Stimulated activated CD4-positive, alpha-beta T cell treated with anti-CD3 and anti-CD28 coated beads, Interleukin-4, amount 100 ng/mL, for 1 hour (primary cell): Measurements from ENCODE around the gene CRYZL1.
"Not testable (repeated sequence)": the region's sequence is repeated elsewhere in the genome, so short reads cannot be mapped to it uniquely, and the experiment has no call there.

ENCODE experiments used
- DNase-seq: peaks from one replicate; pipeline ENCODE4 v3.0.0-alpha.2; 2020

CRYZL1 gene

GRCh38 chr21:33641352-33642026 lies at the start of gene CRYZL1:
Gene CRYZL1 (minus strand): TSS chr21:33641741. CDS start chr21:33631551, 10,190 bp downstream.
- peak; percentile 100 for DNase-seq

GRCh38 chr21:33690874-33691273 lies 49.3 kb upstream of the CRYZL1 start:
- DNase-seq, result no peak

GRCh38 chr21:33688353-33688752 lies 46.8 kb upstream of the CRYZL1 start:
- DNase-seq, result no peak

GRCh38 chr21:33687634-33688033 lies 46.1 kb upstream of the CRYZL1 start:
- no peak for DNase-seq

- no peak for DNase-seq
These were observed 44.8 kb upstream of the CRYZL1 start for GRCh38 chr21:33686386-33686785.

- no peak for DNase-seq
These were observed 44.2 kb upstream of the CRYZL1 start for GRCh38 chr21:33685613-33686197.

- DNase-seq, result no peak
These were observed 43.5 kb upstream of the CRYZL1 start for GRCh38 chr21:33684923-33685560.

GRCh38 chr21:33684068-33684467 lies 42.5 kb upstream of the CRYZL1 start:
- DNase-seq, result no peak

- no peak for DNase-seq
These were observed 41.6 kb upstream of the CRYZL1 start for GRCh38 chr21:33682992-33683627.

- DNase-seq, result no peak
These were observed 39.3 kb upstream of the CRYZL1 start for GRCh38 chr21:33680870-33681269.

- no peak for DNase-seq
These were observed 35.9 kb upstream of the CRYZL1 start for GRCh38 chr21:33677450-33677849.

GRCh38 chr21:33676666-33677065 lies 35.1 kb upstream of the CRYZL1 start:
- not testable (repeated sequence) for DNase-seq

GRCh38 chr21:33674226-33674625 lies 32.7 kb upstream of the CRYZL1 start:
- DNase-seq, result no peak

GRCh38 chr21:33673473-33673872 lies 31.9 kb upstream of the CRYZL1 start:
- DNase-seq, result no peak

GRCh38 chr21:33670076-33670978 lies 28.8 kb upstream of the CRYZL1 start:
- no peak for DNase-seq

GRCh38 chr21:33668620-33669019 lies 27.1 kb upstream of the CRYZL1 start:
- no peak for DNase-seq

GRCh38 chr21:33668180-33668579 lies 26.6 kb upstream of the CRYZL1 start:
- DNase-seq, result no peak

- no peak for DNase-seq
These were observed 26.1 kb upstream of the CRYZL1 start for GRCh38 chr21:33667636-33668035.

- no peak for DNase-seq
These were observed 24.6 kb upstream of the CRYZL1 start for GRCh38 chr21:33666153-33666552.

- no peak for DNase-seq
These were observed 22.6 kb upstream of the CRYZL1 start for GRCh38 chr21:33664135-33664534.

GRCh38 chr21:33663241-33663640 lies 21.7 kb upstream of the CRYZL1 start:
- DNase-seq, result no peak

- no peak for DNase-seq
These were observed 20.5 kb upstream of the CRYZL1 start for GRCh38 chr21:33662046-33662445.

GRCh38 chr21:33661146-33661545 lies 19.6 kb upstream of the CRYZL1 start:
- no peak for DNase-seq
